H1 (cell line): ENCODE results near the gene ST3GAL2. TPM values are rescaled to one million over a fixed set of nuclear protein-coding genes. Genes with fewer than 3 reads are reported as not detected.

Experiments used
- ASH2L ChIP-seq: fragments of 200-600, 300-600 bp; sonication (generic); IDR thresholded peaks from one replicate; pipeline ENCODE4 v1.7.1; 2017; ENCODE audit warnings: low read length
- CHD2 ChIP-seq: IDR thresholded peaks from 2 replicates; pipeline ENCODE4 v1.6.1; 2012; ENCODE audit warnings: low read length, improper control_type of control experiment
- HDAC2 ChIP-seq, 2 experiments: fragments of 300-600 bp in 1 of 2; sonication (generic) in 1 of 2; IDR thresholded peaks; 2 replicates each; pipeline ENCODE4 v1.6.1; 2011 to 2012; ENCODE audit warnings: low read depth in 2 of 2, low read length in 2 of 2, mild to moderate bottlenecking in 2 of 2, moderate library complexity in 2 of 2, borderline replicate concordance in 1 of 2, inconsistent platforms in 1 of 2
- SIRT6 ChIP-seq: IDR thresholded peaks from one replicate; pipeline ENCODE4 v1.7.1; 2012; ENCODE audit warnings: low read length, inconsistent platforms
- SRF ChIP-seq: IDR thresholded peaks from 2 replicates; pipeline ENCODE4 v1.6.1; 2011; ENCODE audit warnings: mild to moderate bottlenecking, low read depth, low read length, moderate library complexity
- polyA plus RNA-seq, 7 experiments: library from polyadenylated mRNA; depleted of rRNA in 3 of 7; stranded (reverse) in 5 of 7; unstranded in 2 of 7; fragments of >200 nt in 5 of 7; fragments of 200-250 nt in 2 of 7; gene quantifications; 1 replicate in 5 of 7; 2 replicates in 1 of 7; 4 replicates in 1 of 7; pipeline versions ENCODE4 v1.2.1 to v1.2.3, GENCODE V29; 2011 to 2013; ENCODE audit warnings: missing spikeins in 2 of 7, mixed read lengths in 2 of 7
- total RNA-seq: library from RNA; stranded (reverse); fragmentation: NEBNext Ultra II Directional; extraction: Animal tissue kit (Norgen Biotek cat#: 25700); gene quantifications from 2 replicates; pipeline ENCODE4 v1.2.1, GENCODE V29; 2021
- TF ChIP-seq, protein P1 (sequence below): IDR thresholded peaks from 2 replicates; pipeline ENCODE4 v1.6.1; 2012; ENCODE audit warnings: inconsistent platforms

The ST3GAL2 gene
- total and polyA plus RNA-seq, 2 of the 8 experiments (the other 6 are each of a cell fraction or from before 2014, with no cell fraction given): 14.4 to 39.7 TPM

- TF ChIP-seq CHD2 (no peak), HDAC2 (IDR thresholded peaks at IDR 0.05; ENCODE audit: borderline replicate concordance in 1 of 2, low read depth in 2 of 2, low read length in 2 of 2) (no peak), SRF (no peak), ASH2L (no peak), SIRT6 (no peak)
- TF ChIP-seq, protein P1, sequence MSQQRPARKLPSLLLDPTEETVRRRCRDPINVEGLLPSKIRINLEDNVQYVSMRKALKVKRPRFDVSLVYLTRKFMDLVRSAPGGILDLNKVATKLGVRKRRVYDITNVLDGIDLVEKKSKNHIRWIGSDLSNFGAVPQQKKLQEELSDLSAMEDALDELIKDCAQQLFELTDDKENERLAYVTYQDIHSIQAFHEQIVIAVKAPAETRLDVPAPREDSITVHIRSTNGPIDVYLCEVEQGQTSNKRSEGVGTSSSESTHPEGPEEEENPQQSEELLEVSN: no peak
- TF ChIP-seq, all 59 proteins: peak for 0
These were observed 19.2 kb downstream of the ST3GAL2 start (continued) for GRCh38 chr16:70419384-70420327.
